ENCODE data around the gene RRM1. TPM values are rescaled to one million over a fixed set of nuclear protein-coding genes. Genes with fewer than 3 reads are reported as not detected.

Gene RRM1
- total RNA-seq, 4 donors from 2014 or later = 33.1 to 67.4 (median 43.6) TPM

GRCh38 chr11:4102711-4103110, 8.1 kb downstream of the RRM1 start:
- peaks cover 0 to 61% of the 10 kb centered on the region in 2 donors for H3K36me3 ChIP-seq
- H3K9me3 ChIP-seq = no peaks in the 10 kb centered on the region
- no peak overlapping the region for H3K27ac ChIP-seq
- no peaks in the 10 kb centered on the region for H3K27me3 ChIP-seq
- H3K4me3 ChIP-seq = no peak overlapping the region
- ATAC-seq = no peak
- no peak for TF ChIP-seq POLR2A (IDR thresholded peaks at IDR 0.05)
- no peak for TF ChIP-seq EP300 (IDR thresholded peaks at IDR 0.05)
- TF ChIP-seq, protein P1, sequence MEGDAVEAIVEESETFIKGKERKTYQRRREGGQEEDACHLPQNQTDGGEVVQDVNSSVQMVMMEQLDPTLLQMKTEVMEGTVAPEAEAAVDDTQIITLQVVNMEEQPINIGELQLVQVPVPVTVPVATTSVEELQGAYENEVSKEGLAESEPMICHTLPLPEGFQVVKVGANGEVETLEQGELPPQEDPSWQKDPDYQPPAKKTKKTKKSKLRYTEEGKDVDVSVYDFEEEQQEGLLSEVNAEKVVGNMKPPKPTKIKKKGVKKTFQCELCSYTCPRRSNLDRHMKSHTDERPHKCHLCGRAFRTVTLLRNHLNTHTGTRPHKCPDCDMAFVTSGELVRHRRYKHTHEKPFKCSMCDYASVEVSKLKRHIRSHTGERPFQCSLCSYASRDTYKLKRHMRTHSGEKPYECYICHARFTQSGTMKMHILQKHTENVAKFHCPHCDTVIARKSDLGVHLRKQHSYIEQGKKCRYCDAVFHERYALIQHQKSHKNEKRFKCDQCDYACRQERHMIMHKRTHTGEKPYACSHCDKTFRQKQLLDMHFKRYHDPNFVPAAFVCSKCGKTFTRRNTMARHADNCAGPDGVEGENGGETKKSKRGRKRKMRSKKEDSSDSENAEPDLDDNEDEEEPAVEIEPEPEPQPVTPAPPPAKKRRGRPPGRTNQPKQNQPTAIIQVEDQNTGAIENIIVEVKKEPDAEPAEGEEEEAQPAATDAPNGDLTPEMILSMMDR (IDR thresholded peaks at IDR 0.05) = no peak
- no peak for TF ChIP-seq POLR2AphosphoS5 (IDR thresholded peaks at IDR 0.05)
- 86 to 96% methylated on average over 4 of the region's 4 CpGs for WGBS, 2 donors (ENCODE audit: low coverage in 1 of 2)
- H3K4me1 ChIP-seq = peaks cover 0 to 6% (median 0%) of the 10 kb centered on the region in 3 donors

- no peak for ATAC-seq
- Histone ChIP-seq H3K4me3 (no peak overlapping the region), H3K27me3 (no peaks in the 10 kb centered on the region), H3K9me3 (no peaks in the 10 kb centered on the region), H3K36me3 (peaks cover 0 to 67% of the 10 kb centered on the region in 2 donors), H3K27ac (no peak overlapping the region), H3K4me1 (peaks cover 0 to under 1% (median 0%) of the 10 kb centered on the region in 3 donors)
- 100% methylated on average over 2 of the region's 2 CpGs for WGBS, 2 donors (ENCODE audit: low coverage in 1 of 2)
- TF ChIP-seq, protein P1 (IDR thresholded peaks at IDR 0.05) = no peak
- TF ChIP-seq EP300 (IDR thresholded peaks at IDR 0.05) = no peak
Measured at GRCh38 chr11:4103269-4103668, 8.7 kb downstream of the RRM1 start.

GRCh38 chr11:4105916-4106315, 11.3 kb downstream of the RRM1 start:
- no peaks in the 10 kb centered on the region for H3K9me3 ChIP-seq
- no peaks in the 10 kb centered on the region for H3K4me1 ChIP-seq
- no peaks in the 10 kb centered on the region for H3K27me3 ChIP-seq
- no peak for ATAC-seq
- peaks cover 0 to 92% of the 10 kb centered on the region in 2 donors for H3K36me3 ChIP-seq
- no peak overlapping the region for H3K4me3 ChIP-seq
- WGBS, 2 donors (ENCODE audit: low coverage in 1 of 2) = 88% methylated on average over 1 of the region's 1 CpG; no CpG with 5 or more reads in 1 of the 2 donors
- H3K27ac ChIP-seq = no peak overlapping the region
- TF ChIP-seq POLR2A (IDR thresholded peaks at IDR 0.05) = no peak
- TF ChIP-seq, protein P1 (IDR thresholded peaks at IDR 0.05) = no peak
- TF ChIP-seq EP300 (IDR thresholded peaks at IDR 0.05) = no peak
- TF ChIP-seq POLR2AphosphoS5 (IDR thresholded peaks at IDR 0.05) = no peak

GRCh38 chr11:4111834-4112233, 17.2 kb downstream of the RRM1 start:
- H3K27ac ChIP-seq = no peak overlapping the region
- no peaks in the 10 kb centered on the region for H3K4me1 ChIP-seq
- H3K27me3 ChIP-seq = no peaks in the 10 kb centered on the region
- no peak for ATAC-seq
- no peak overlapping the region for H3K4me3 ChIP-seq
- WGBS, 2 donors (ENCODE audit: low coverage in 1 of 2) = 72 to 86% methylated on average over 2 to 5 of the region's 5 CpGs
- no peaks in the 10 kb centered on the region for H3K9me3 ChIP-seq
- TF ChIP-seq, protein P1 (IDR thresholded peaks at IDR 0.05) = no peak
- TF ChIP-seq POLR2AphosphoS5 (IDR thresholded peaks at IDR 0.05) (no peak), POLR2A (IDR thresholded peaks at IDR 0.05) (no peak), EP300 (IDR thresholded peaks at IDR 0.05) (no peak)
- peaks cover 0 to 98% of the 10 kb centered on the region in 2 donors for H3K36me3 ChIP-seq

GRCh38 chr11:4115128-4115527, 20.5 kb downstream of the RRM1 start:
- ATAC-seq = no peak
- H3K27ac ChIP-seq = no peak overlapping the region
- no peak overlapping the region for H3K4me3 ChIP-seq
- H3K9me3 ChIP-seq = no peaks in the 10 kb centered on the region
- H3K27me3 ChIP-seq = no peaks in the 10 kb centered on the region
- peaks cover 0 to 100% of the 10 kb centered on the region in 2 donors for H3K36me3 ChIP-seq
- WGBS, 2 donors (ENCODE audit: low coverage in 1 of 2) = 78 to 93% methylated on average over 2 of the region's 2 CpGs
- TF ChIP-seq POLR2AphosphoS5 (IDR thresholded peaks at IDR 0.05) (no peak), EP300 (IDR thresholded peaks at IDR 0.05) (no peak), POLR2A (IDR thresholded peaks at IDR 0.05) (no peak)
- TF ChIP-seq, protein P1 (IDR thresholded peaks at IDR 0.05) = no peak
- H3K4me1 ChIP-seq = no peaks in the 10 kb centered on the region

Data from gastroesophageal sphincter (tissue), 4 donors.